Mucosa of descending colon (tissue), 3 donors: Measurements from ENCODE around the gene NCF4. TPM values are rescaled to one million over a fixed set of nuclear protein-coding genes. Genes with fewer than 3 reads are reported as not detected.
A peak's percentile ranks its signal among the peaks of the same experiment; 100 is the strongest.

Source experiments
- ATAC-seq: fragments of 200-7000 bp; cut with Tn5 transposase; one replicate; pipeline ENCODE4 v1.9.1; 2020; ENCODE audit warnings: mild to moderate bottlenecking, moderate library complexity
- DNase-seq, 3 donors: peaks; one replicate each; pipeline ENCODE4 v3.0.0-alpha.2; 2020
- H3K36me3 ChIP-seq: fragments of 200-600 bp; one replicate; pipeline ENCODE4 v1.8.0; 2021; ENCODE audit warnings: low read depth, mild to moderate bottlenecking
- H3K4me1 ChIP-seq: fragments of 200-600 bp; one replicate; pipeline ENCODE4 v1.8.0; 2021; ENCODE audit warnings: low read depth, mild to moderate bottlenecking
- H3K4me3 ChIP-seq: fragments of 200-600 bp; one replicate; pipeline ENCODE4 v1.8.0; 2021; ENCODE audit warnings: mild to moderate bottlenecking
- H3K9me3 ChIP-seq: fragments of 200-600 bp; one replicate; pipeline ENCODE4 v1.8.0; 2021; ENCODE audit warnings: mild to moderate bottlenecking
- intact Hi-C, 2 donors: fragments of 100-400 bp; cut with DNase I in 1 of 2; cut with micrococcal nuclease in 1 of 2; formaldehyde crosslinking; loops; one replicate each; pipeline versions ENCODE4 v1.11.0 to v1.11.1; 2022; cut with DNase I, micrococcal nuclease
- total RNA-seq, 3 donors: library from RNA; stranded (reverse); fragmentation: NEBNext Ultra II Directional in 2 of 3; extraction: Animal tissue kit (Norgen Biotek cat#: 25700) in 2 of 3; gene quantifications; one replicate each; pipeline versions ENCODE4 v1.2.1 to v1.2.4, GENCODE V29; 2021 to 2023
- TF ChIP-seq, protein P1 (sequence below): fragments of 200-600 bp; IDR thresholded peaks from one replicate; pipeline ENCODE4 v1.8.0; 2022; ENCODE audit warnings: antibody characterized with exemption, mild to moderate bottlenecking
- donor health status: DM: no; HTN: no; CAD: no; lungs with moderate emphysema.
- donor health status: DM: no; HTN: no; CAD: no.
- donor health status: DM: no; HTN: yes; CAD: no.

Gene NCF4
- total RNA-seq, 3 donors from 2014 or later = 6.3 to 15.2 (median 14.8) TPM

DNA sequence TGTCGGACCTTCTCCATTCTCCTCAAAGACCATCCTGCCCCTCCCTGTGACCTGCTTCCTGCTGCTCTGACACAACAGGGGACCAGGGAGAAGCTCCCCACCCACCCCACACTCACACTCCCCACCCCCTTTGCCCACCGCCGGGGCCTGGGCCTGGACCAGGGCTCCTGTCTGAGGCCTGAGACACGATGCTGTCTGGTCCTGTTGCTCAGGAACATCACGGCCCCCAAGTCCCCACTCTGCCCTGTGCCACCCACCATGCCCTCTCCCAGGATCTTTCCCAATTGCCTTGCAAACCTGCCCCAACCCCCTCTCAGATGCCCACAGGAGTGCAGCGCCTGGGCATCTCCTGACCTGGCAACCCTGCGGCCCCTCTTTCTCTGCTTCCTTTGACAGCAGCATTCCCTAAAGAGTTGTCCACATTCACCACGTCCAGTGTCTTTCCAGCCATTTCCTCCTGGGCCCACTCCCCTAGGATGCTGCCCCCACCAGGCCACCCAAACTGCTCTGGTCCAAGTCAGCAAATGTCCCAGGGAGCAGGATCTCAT is 63.4 kb downstream of the NCF4 start:
- H3K4me3 ChIP-seq = no peak overlapping the region
- TF ChIP-seq, protein P1, sequence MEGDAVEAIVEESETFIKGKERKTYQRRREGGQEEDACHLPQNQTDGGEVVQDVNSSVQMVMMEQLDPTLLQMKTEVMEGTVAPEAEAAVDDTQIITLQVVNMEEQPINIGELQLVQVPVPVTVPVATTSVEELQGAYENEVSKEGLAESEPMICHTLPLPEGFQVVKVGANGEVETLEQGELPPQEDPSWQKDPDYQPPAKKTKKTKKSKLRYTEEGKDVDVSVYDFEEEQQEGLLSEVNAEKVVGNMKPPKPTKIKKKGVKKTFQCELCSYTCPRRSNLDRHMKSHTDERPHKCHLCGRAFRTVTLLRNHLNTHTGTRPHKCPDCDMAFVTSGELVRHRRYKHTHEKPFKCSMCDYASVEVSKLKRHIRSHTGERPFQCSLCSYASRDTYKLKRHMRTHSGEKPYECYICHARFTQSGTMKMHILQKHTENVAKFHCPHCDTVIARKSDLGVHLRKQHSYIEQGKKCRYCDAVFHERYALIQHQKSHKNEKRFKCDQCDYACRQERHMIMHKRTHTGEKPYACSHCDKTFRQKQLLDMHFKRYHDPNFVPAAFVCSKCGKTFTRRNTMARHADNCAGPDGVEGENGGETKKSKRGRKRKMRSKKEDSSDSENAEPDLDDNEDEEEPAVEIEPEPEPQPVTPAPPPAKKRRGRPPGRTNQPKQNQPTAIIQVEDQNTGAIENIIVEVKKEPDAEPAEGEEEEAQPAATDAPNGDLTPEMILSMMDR = no peak

DNA sequence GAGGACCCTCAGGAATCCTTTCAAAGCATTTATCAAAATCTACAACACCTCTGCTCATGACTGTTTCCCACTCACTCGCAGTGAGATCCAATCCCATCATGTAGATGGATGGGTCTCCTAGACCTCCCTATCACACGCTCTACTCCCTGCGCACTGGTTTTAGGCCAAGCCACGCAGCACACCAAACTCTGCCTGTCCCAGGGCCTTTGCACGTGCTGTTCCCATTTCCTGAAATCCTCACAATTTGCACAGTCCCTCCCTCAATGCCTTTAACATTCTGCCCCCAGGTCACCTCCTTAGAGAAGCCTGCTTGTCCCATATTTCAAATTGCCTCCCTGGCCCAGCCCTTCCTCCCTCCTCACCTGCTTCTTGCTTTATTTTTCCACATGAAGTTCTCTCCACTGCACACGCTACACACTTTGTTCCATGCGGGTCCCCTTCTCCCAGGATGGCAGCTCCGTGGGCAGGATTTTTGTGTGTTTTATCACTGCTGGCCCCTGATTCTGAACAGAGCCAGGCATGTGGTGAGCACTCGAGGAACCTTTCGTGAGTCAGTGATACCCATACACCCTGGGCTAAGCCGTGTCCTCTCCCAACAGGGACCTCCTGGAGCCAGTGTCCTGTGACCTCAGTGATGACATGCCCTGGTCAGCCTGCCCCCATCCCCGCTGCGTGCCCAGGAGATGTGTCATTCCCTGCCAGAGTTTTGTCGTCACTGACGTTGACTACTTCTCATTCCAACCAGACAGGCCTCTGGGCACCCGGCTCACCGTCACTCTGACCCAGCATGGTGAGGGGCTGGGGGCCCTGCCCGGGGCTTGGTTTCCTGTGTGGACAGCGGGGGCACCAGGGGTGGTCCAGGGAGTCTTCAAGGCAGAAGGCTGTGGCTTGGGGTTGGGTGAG is 64.8 kb downstream of the NCF4 start:
- ATAC-seq = no peak
- intact Hi-C loops = no loop called here
- Histone ChIP-seq H3K4me1 (no peaks in the 10 kb centered on the region), H3K4me3 (no peak overlapping the region), H3K9me3 (no peaks in the 10 kb centered on the region), H3K36me3 (no peaks in the 10 kb centered on the region)
- peak in 1 of 3 donors; percentile 31 for DNase-seq
- TF ChIP-seq, protein P1 = no peak

More for the DNA sequence above, 63.4 kb downstream of the NCF4 start:
- Histone ChIP-seq H3K36me3 (no peaks in the 10 kb centered on the region), H3K4me1 (no peaks in the 10 kb centered on the region), H3K9me3 (no peaks in the 10 kb centered on the region)
- ATAC-seq (no peak), DNase-seq (peak in 1 of 3 donors; percentile 25)
- intact Hi-C loops = no loop called here

DNA sequence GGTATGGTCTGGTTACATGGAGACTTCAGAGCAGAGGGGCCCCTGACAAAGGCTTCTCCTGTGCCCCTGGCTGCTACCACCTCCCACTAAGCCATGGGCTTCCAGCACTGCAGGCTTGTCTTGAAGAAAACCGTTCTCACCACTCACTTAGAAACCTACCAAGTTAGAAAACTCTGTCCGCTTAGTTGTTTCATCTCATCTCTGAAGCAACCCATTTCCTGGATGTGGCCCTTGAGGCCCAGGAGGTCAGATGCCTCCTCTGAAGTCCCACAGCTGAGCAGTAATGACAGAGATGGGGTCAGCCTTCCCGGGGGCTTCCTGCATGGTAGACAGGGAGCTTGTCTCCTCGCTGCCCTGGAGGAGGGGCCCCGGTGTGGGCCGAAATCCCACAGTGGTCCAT is 65.5 kb downstream of the NCF4 start:
- TF ChIP-seq, protein P1 = no peak
- no peak for DNase-seq
- intact Hi-C loops = no loop called here
- Histone ChIP-seq H3K4me3 (no peak overlapping the region), H3K4me1 (no peaks in the 10 kb centered on the region), H3K36me3 (no peaks in the 10 kb centered on the region), H3K9me3 (no peaks in the 10 kb centered on the region)
- ATAC-seq = no peak

DNA sequence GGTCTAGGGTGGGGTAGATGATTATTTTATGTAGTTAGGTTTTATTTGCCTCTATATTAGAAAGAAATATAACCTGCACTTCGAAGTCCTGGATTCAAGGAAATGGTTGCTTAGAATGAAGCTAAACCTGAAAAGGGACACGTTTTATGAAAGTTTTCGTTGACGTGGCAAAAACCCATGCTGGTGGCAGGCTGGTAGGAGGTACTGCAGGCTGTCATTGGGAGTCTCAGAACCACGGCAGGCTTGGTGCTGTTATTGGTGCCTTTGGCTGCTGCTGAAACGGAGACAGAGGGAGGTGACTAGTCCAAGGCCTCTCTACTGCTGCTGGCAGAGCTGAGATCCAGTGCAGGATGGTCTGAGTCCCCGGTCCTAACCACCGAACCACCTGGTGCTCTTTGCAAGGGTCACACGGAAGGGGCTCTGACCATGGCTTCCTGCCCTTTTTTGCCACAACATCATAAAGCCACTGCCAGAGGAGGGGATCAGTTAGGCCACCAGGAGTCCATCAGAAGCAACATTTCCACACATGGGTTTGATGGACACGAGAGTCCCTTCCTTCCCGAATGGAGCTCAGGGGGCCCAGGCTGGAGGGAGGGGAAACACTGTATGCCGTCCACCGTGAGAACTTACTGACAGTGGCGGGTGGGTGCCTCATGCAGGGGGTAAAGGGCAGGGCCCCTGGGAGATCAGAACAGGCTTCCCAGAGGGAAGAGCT is 66.1 kb downstream of the NCF4 start:
- ATAC-seq (no peak), DNase-seq (no peak)
- no peak overlapping the region for H3K4me3 ChIP-seq
- no peaks in the 10 kb centered on the region for H3K9me3 ChIP-seq
- intact Hi-C loops = no loop called here
- TF ChIP-seq, protein P1 = no peak
- no peaks in the 10 kb centered on the region for H3K4me1 ChIP-seq
- H3K36me3 ChIP-seq = no peaks in the 10 kb centered on the region

Other genes starting within 250 kb of the NCF4 start
- not detected for gene CACNG2, start 157.3 kb upstream of the NCF4 start, total RNA-seq
- 10 to 100 TPM; 29.0 to 37.2 (median 29.7) TPM for gene IFT27, start 84.9 kb upstream of the NCF4 start, total RNA-seq
- not detected for gene PVALB, start 44.0 kb upstream of the NCF4 start, total RNA-seq
- gene CSF2RB, start 52.6 kb downstream of the NCF4 start, total RNA-seq = 1 to 10 TPM; 4.1 to 8.1 (median 5.3) TPM
- gene TST, start 158.4 kb downstream of the NCF4 start, total RNA-seq = 100 to 1,000 TPM; 170 to 494 (median 337) TPM
- gene MPST, start 158.7 kb downstream of the NCF4 start, total RNA-seq = 100 to 1,000 TPM; 135 to 224 (median 186) TPM
- 10 to 100 TPM; 24.9 to 40.1 (median 31.3) TPM for gene KCTD17, start 190.7 kb downstream of the NCF4 start, total RNA-seq
- gene TMPRSS6, start 248.7 kb downstream of the NCF4 start, total RNA-seq = under 1 TPM in 2 of 3 donors, not detected in 1; 0.29 to 0.46 TPM